GM23338 (cell line): ENCODE data around the gene SRMS. TPM values are rescaled to one million over a fixed set of nuclear protein-coding genes. Genes with fewer than 3 reads are reported as not detected.

Experiments
- ATAC-seq: fragments of 200-7000 bp; cut with Tn5 transposase; 3 replicates; pipeline ENCODE4 v1.9.1; 2020
- DNase-seq: peaks from one replicate; pipeline ENCODE4 v3.0.0-alpha.2; 2015; ENCODE audit warnings: low spot score
- H2AFZ ChIP-seq: fragments of 200-600 bp; sonication (generic); 2 replicates; pipeline ENCODE4 v1.8.0; 2016; ENCODE audit warnings: antibody characterized with exemption, mild to moderate bottlenecking, moderate library complexity
- H3F3A ChIP-seq: fragments of 200-600 bp; sonication (generic); replicated peaks from 2 replicates; pipeline ENCODE4 v1.8.0; 2017; ENCODE audit warnings: antibody characterized with exemption, mixed run types, low read depth
- H3K27ac ChIP-seq: fragments of 200-600 bp; sonication (generic); 2 replicates; pipeline ENCODE4 v1.6.1; 2016; ENCODE audit warnings: low read depth
- H3K27me3 ChIP-seq: fragments of 200-600 bp; sonication (generic); 2 replicates; pipeline ENCODE4 v1.8.0; 2016; ENCODE audit warnings: mild to moderate bottlenecking, mixed run types, moderate library complexity; ENCODE audit not compliant: insufficient read depth
- H3K36me3 ChIP-seq: fragments of 200-600 bp; sonication (generic); 2 replicates; pipeline ENCODE4 v1.8.0; 2016; ENCODE audit warnings: mild to moderate bottlenecking; ENCODE audit not compliant: insufficient read depth
- H3K4me1 ChIP-seq: fragments of 200-600 bp; sonication (generic); 2 replicates; pipeline ENCODE4 v1.8.0; 2016; ENCODE audit warnings: mild to moderate bottlenecking, moderate library complexity; ENCODE audit not compliant: insufficient read depth
- H3K4me2 ChIP-seq: fragments of 200-600 bp; sonication (generic); 2 replicates; pipeline ENCODE4 v1.7.1; 2017; ENCODE audit warnings: mixed run types
- H3K4me3 ChIP-seq: fragments of 200-600 bp; sonication (generic); 2 replicates; pipeline ENCODE4 v1.6.1; 2016; ENCODE audit warnings: mixed run types
- H3K79me2 ChIP-seq: fragments of 200-600 bp; sonication (generic); replicated peaks from 2 replicates; pipeline ENCODE4 v1.8.0; 2017; ENCODE audit warnings: mild to moderate bottlenecking; ENCODE audit not compliant: insufficient read depth
- H3K9me2 ChIP-seq: fragments of 200-600 bp; sonication (generic); 2 replicates; pipeline ENCODE4 v1.8.0; 2017; ENCODE audit not compliant: insufficient read depth
- H4K20me1 ChIP-seq: fragments of 200-600 bp; sonication (generic); replicated peaks from 2 replicates; pipeline ENCODE4 v1.8.0; 2017; ENCODE audit warnings: mild to moderate bottlenecking; ENCODE audit not compliant: insufficient read depth
- H3K27ac Mint-ChIP-seq: 2 replicates; pipeline ENCODE4 v1.8.0; 2020; ENCODE audit warnings: inconsistent platforms, mild to moderate bottlenecking, moderate library complexity, mixed read lengths
- H3K27me3 Mint-ChIP-seq: 3 replicates; pipeline ENCODE4 v1.8.0; 2022; ENCODE audit warnings: low read depth, mild to moderate bottlenecking, moderate library complexity, mixed read lengths, inconsistent platforms; ENCODE audit not compliant: insufficient read depth, poor library complexity
- H3K36me3 Mint-ChIP-seq: 3 replicates; pipeline ENCODE4 v1.8.0; 2021; ENCODE audit warnings: low read depth, mild to moderate bottlenecking, inconsistent platforms, moderate library complexity, mixed read lengths
- H3K4me1 Mint-ChIP-seq: 3 replicates; pipeline ENCODE4 v1.8.0; 2020; ENCODE audit warnings: mild to moderate bottlenecking, inconsistent platforms, mixed read lengths
- H3K4me3 Mint-ChIP-seq: 3 replicates; pipeline ENCODE4 v1.8.0; 2021; ENCODE audit warnings: moderate library complexity, mild to moderate bottlenecking, inconsistent platforms, mixed read lengths
- H3K9me3 Mint-ChIP-seq: 3 replicates; pipeline ENCODE4 v1.8.0; 2020; ENCODE audit warnings: moderate library complexity, mild to moderate bottlenecking, inconsistent platforms, mixed read lengths
- CREB1 ChIP-seq: fragments of 250-450 bp; sonication (Bioruptor Pico); IDR thresholded peaks from 2 replicates; pipeline ENCODE4 v1.5.0; 2020; ENCODE audit warnings: low read depth, mild to moderate bottlenecking, moderate library complexity
- EZH2 ChIP-seq: fragments of 200-600 bp; sonication (generic); IDR thresholded peaks from one replicate; pipeline ENCODE4 v1.8.0; 2017; ENCODE audit warnings: antibody characterized with exemption, mild to moderate bottlenecking, low read depth; ENCODE audit not compliant: unreplicated experiment
- EZH2phosphoT487 ChIP-seq: fragments of 200-600 bp; sonication (generic); IDR thresholded peaks from one replicate; pipeline ENCODE4 v1.8.1; 2018; ENCODE audit warnings: antibody characterized with exemption; ENCODE audit not compliant: unreplicated experiment
- STAT1 ChIP-seq: IDR thresholded peaks from one replicate; pipeline ENCODE4 v1.6.1; 2016; ENCODE audit warnings: antibody characterized with exemption; ENCODE audit not compliant: unreplicated experiment
- polyA plus RNA-seq: library from polyadenylated mRNA; unstranded; fragments of >200 nt; fragmentation: Nextera tagmentation; extraction: Ambion mirVana; gene quantifications from 2 replicates; pipeline ENCODE4 v1.2.1, GENCODE V29; 2016
- total RNA-seq: library from RNA; depleted of rRNA; stranded (reverse); fragments of >200 nt; shearing (Covaris generic); gene quantifications from 2 replicates; pipeline ENCODE4 v1.2.3, GENCODE V29; 2014
- TF ChIP-seq, protein P1 (sequence below): fragments of 250-450 bp; sonication (Bioruptor Pico); IDR thresholded peaks from 2 replicates; pipeline ENCODE4 v1.5.0; 2020; ENCODE audit warnings: mild to moderate bottlenecking, moderate library complexity
- TF ChIP-seq, protein P2 (sequence below): IDR thresholded peaks from 2 replicates; pipeline ENCODE4 v1.6.1; 2016; ENCODE audit warnings: antibody characterized with exemption
- TF ChIP-seq, protein P3 (sequence below), 2 experiments: fragments of 200-600 bp in 1 of 2; sonication (generic) in 1 of 2; conservative IDR thresholded peaks; 2 replicates each; pipeline versions ENCODE4 v1.5.1 to v1.6.1; 2016 to 2017; ENCODE audit warnings: antibody characterized with exemption in 2 of 2, low read depth in 2 of 2, mild to moderate bottlenecking in 2 of 2, moderate library complexity in 1 of 2

The SRMS gene
- total and polyA plus RNA-seq, 2 experiments from 2014 or later, result 0.23 to 0.59 TPM

DNA sequence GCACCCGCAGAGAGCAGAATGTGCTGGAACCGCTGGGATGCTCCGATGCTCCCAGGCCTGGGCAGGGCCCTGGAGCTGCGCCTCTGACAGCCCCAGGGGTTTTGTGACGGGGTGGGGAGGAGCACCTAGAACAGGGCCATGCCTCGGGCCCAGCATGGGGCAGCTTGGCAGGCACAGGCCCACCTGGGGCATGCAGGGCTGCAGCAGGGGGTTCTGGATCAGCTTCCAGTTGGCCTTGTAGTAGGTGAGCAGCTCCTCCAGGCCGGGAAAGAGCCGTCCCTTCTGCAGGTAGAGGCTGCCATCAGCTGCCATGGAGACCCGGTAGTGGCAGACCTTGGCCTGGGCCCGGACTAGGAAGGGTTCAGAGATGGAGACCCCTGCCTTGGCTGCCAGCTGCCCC lies 4.4 kb downstream of the SRMS start (continued):
- TF ChIP-seq, protein P1, sequence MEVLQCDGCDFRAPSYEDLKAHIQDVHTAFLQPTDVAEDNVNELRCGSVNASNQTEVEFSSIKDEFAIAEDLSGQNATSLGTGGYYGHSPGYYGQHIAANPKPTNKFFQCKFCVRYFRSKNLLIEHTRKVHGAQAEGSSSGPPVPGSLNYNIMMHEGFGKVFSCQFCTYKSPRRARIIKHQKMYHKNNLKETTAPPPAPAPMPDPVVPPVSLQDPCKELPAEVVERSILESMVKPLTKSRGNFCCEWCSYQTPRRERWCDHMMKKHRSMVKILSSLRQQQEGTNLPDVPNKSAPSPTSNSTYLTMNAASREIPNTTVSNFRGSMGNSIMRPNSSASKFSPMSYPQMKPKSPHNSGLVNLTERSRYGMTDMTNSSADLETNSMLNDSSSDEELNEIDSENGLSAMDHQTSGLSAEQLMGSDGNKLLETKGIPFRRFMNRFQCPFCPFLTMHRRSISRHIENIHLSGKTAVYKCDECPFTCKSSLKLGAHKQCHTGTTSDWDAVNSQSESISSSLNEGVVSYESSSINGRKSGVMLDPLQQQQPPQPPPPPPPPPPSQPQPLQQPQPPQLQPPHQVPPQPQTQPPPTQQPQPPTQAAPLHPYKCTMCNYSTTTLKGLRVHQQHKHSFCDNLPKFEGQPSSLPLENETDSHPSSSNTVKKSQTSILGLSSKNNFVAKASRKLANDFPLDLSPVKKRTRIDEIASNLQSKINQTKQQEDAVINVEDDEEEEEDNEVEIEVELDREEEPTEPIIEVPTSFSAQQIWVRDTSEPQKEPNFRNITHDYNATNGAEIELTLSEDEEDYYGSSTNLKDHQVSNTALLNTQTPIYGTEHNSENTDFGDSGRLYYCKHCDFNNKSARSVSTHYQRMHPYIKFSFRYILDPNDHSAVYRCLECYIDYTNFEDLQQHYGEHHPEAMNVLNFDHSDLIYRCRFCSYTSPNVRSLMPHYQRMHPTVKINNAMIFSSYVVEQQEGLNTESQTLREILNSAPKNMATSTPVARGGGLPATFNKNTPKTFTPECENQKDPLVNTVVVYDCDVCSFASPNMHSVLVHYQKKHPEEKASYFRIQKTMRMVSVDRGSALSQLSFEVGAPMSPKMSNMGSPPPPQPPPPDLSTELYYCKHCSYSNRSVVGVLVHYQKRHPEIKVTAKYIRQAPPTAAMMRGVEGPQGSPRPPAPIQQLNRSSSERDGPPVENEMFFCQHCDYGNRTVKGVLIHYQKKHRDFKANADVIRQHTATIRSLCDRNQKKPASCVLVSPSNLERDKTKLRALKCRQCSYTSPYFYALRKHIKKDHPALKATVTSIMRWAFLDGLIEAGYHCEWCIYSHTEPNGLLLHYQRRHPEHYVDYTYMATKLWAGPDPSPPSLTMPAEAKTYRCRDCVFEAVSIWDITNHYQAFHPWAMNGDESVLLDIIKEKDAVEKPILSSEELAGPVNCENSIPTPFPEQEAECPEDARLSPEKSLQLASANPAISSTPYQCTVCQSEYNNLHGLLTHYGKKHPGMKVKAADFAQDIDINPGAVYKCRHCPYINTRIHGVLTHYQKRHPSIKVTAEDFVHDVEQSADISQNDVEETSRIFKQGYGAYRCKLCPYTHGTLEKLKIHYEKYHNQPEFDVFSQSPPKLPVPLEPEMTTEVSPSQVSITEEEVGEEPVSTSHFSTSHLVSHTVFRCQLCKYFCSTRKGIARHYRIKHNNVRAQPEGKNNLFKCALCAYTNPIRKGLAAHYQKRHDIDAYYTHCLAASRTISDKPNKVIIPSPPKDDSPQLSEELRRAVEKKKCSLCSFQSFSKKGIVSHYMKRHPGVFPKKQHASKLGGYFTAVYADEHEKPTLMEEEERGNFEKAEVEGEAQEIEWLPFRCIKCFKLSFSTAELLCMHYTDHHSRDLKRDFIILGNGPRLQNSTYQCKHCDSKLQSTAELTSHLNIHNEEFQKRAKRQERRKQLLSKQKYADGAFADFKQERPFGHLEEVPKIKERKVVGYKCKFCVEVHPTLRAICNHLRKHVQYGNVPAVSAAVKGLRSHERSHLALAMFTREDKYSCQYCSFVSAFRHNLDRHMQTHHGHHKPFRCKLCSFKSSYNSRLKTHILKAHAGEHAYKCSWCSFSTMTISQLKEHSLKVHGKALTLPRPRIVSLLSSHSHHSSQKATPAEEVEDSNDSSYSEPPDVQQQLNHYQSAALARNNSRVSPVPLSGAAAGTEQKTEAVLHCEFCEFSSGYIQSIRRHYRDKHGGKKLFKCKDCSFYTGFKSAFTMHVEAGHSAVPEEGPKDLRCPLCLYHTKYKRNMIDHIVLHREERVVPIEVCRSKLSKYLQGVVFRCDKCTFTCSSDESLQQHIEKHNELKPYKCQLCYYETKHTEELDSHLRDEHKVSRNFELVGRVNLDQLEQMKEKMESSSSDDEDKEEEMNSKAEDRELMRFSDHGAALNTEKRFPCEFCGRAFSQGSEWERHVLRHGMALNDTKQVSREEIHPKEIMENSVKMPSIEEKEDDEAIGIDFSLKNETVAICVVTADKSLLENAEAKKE (CRISPR knock-in tag), result no peak
- TF ChIP-seq, protein P2, sequence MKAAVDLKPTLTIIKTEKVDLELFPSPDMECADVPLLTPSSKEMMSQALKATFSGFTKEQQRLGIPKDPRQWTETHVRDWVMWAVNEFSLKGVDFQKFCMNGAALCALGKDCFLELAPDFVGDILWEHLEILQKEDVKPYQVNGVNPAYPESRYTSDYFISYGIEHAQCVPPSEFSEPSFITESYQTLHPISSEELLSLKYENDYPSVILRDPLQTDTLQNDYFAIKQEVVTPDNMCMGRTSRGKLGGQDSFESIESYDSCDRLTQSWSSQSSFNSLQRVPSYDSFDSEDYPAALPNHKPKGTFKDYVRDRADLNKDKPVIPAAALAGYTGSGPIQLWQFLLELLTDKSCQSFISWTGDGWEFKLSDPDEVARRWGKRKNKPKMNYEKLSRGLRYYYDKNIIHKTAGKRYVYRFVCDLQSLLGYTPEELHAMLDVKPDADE, result no peak
- TF ChIP-seq, protein P3, sequence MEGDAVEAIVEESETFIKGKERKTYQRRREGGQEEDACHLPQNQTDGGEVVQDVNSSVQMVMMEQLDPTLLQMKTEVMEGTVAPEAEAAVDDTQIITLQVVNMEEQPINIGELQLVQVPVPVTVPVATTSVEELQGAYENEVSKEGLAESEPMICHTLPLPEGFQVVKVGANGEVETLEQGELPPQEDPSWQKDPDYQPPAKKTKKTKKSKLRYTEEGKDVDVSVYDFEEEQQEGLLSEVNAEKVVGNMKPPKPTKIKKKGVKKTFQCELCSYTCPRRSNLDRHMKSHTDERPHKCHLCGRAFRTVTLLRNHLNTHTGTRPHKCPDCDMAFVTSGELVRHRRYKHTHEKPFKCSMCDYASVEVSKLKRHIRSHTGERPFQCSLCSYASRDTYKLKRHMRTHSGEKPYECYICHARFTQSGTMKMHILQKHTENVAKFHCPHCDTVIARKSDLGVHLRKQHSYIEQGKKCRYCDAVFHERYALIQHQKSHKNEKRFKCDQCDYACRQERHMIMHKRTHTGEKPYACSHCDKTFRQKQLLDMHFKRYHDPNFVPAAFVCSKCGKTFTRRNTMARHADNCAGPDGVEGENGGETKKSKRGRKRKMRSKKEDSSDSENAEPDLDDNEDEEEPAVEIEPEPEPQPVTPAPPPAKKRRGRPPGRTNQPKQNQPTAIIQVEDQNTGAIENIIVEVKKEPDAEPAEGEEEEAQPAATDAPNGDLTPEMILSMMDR (conservative IDR thresholded peaks at IDR 0.05; ENCODE audit: low read depth in 2 of 2), result no peak
- TF ChIP-seq EZH2phosphoT487 (no peak), STAT1 (no peak)

DNA sequence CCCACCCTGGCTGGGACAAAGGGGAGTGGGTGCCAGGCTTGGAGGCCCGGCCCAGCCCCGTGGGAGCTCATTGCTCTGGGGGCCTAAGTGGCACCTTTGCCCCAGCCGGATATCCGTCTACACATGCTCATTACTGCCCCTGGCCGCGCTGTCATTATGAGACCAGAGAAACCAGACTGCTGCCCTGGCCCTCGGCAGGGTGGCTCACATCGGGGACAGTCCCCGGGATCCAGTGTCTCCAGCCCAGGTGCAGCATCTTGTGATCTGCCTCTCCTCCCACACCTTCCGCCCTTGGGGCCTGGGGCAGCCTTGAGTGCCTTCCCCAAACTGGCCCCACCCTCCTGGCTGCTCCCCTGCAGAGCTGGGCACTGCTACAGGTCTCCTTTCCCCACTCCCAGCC lies 4.9 kb downstream of the SRMS start:
- no peaks in the 10 kb centered on the region for H3K79me2 ChIP-seq
- Mint-ChIP-seq H3K36me3 (peaks cover 4% of the 10 kb centered on the region; the same call in 1 of the 3 replicates), H3K4me3 (no peak overlapping the region), H3K4me1 (peaks cover 6% of the 10 kb centered on the region; the same call in 1 of the 3 replicates), H3K27me3 (peaks cover 9% of the 10 kb centered on the region), H3K27ac (no peak overlapping the region), H3K9me3 (no peaks in the 10 kb centered on the region; the same call in 2 of the 3 replicates)
- no peaks in the 10 kb centered on the region for H3F3A ChIP-seq
- no peaks in the 10 kb centered on the region for H3K4me1 ChIP-seq
- H3K27me3 ChIP-seq, result no peaks in the 10 kb centered on the region
- H3K4me2 ChIP-seq, result no peak overlapping the region
- H2AFZ ChIP-seq, result no peak overlapping the region
- H3K4me3 ChIP-seq, result no peak overlapping the region
- H3K36me3 ChIP-seq, result no peaks in the 10 kb centered on the region
- DNase-seq, result no peak
- H3K9me2 ChIP-seq, result no peaks in the 10 kb centered on the region
- no peak overlapping the region for H3K27ac ChIP-seq
- H4K20me1 ChIP-seq, result no peaks in the 10 kb centered on the region
- no peak for ATAC-seq
- TF ChIP-seq, protein P1 (CRISPR knock-in tag), result no peak
- TF ChIP-seq CREB1 (CRISPR knock-in tag) (no peak), EZH2 (no peak)
